ENCODE results near the gene PBX2.
A peak's percentile ranks its signal among the peaks of the same experiment; 100 is the strongest.

The PBX2 gene

GRCh38 chr6:32181915-32182529 is 8.0 kb downstream of the PBX2 start:
- H3K9ac ChIP-seq (ENCODE audit: low read length): no peak overlapping the region
- H3K4me2 ChIP-seq (ENCODE audit: low read length): no peak overlapping the region
- peaks cover 37 to 43% of the 10 kb centered on the region in 2 experiments for H3K36me3 ChIP-seq (ENCODE audit: control insufficient read depth in 1 of 2, insufficient read depth in 2 of 2, low read length in 2 of 2)
- H3K27me3 ChIP-seq (ENCODE audit: insufficient read depth, low read length): no peaks in the 10 kb centered on the region
- H2BK5ac ChIP-seq (ENCODE audit: low read depth, low read length, poor library complexity): no peak overlapping the region
- no CpG with 5 or more reads among the region's 10 CpGs for WGBS (ENCODE audit: extremely low coverage, insufficient coverage, insufficient read length)
- DNase-seq: no peak
- H3K9me3 ChIP-seq (ENCODE audit: insufficient read depth, low read depth, low read length): no peaks in the 10 kb centered on the region
- H3K18ac ChIP-seq (ENCODE audit: low read length): no peak overlapping the region
- peaks cover 6% of the 10 kb centered on the region for H3K79me1 ChIP-seq (ENCODE audit: low read length)
- no peak overlapping the region for H3K23ac ChIP-seq (ENCODE audit: low read length)
- H4K91ac ChIP-seq (ENCODE audit: low read depth, low read length): no peak overlapping the region
- H3K27ac ChIP-seq (ENCODE audit: low read depth, low read length): no peak overlapping the region
- H3K4me3 ChIP-seq (ENCODE audit: low read depth, low read length): peak overlapping the region; percentile 21
- peaks cover 2% of the 10 kb centered on the region for H3K79me2 ChIP-seq (ENCODE audit: control insufficient read depth, insufficient read depth, low read length, poor library complexity)
- no peak overlapping the region for H2BK12ac ChIP-seq (ENCODE audit: low read length)
- H4K12ac ChIP-seq (ENCODE audit: low read depth, low read length): no peak overlapping the region
- no peak overlapping the region for H3K14ac ChIP-seq (ENCODE audit: low read length)
- no peak overlapping the region for H2AFZ ChIP-seq (ENCODE audit: insufficient read depth, low read length, poor library complexity)
- H4K8ac ChIP-seq (ENCODE audit: low read depth, low read length): no peak overlapping the region
- peaks cover 0 to 10% of the 10 kb centered on the region in 2 experiments for H3K4me1 ChIP-seq (ENCODE audit: control insufficient read depth in 1 of 2, insufficient read depth in 2 of 2, low read length in 2 of 2)
- no peak overlapping the region for H2BK120ac ChIP-seq (ENCODE audit: insufficient read depth, low read length, poor library complexity)
- no peak overlapping the region for H2AK5ac ChIP-seq (ENCODE audit: low read length)
- H3K4ac ChIP-seq (ENCODE audit: low read depth, low read length): no peak overlapping the region

- no peak overlapping the region for H4K12ac ChIP-seq (ENCODE audit: low read depth, low read length)
- H2BK120ac ChIP-seq (ENCODE audit: insufficient read depth, low read length, poor library complexity): no peak overlapping the region
- no peak overlapping the region for H3K9ac ChIP-seq (ENCODE audit: low read length)
- peaks cover 0 to 17% of the 10 kb centered on the region in 2 experiments for H3K4me1 ChIP-seq (ENCODE audit: control insufficient read depth in 1 of 2, insufficient read depth in 2 of 2, low read length in 2 of 2)
- no peak overlapping the region for H3K18ac ChIP-seq (ENCODE audit: low read length)
- peaks cover 2% of the 10 kb centered on the region for H3K79me2 ChIP-seq (ENCODE audit: control insufficient read depth, insufficient read depth, low read length, poor library complexity)
- no peak for DNase-seq
- no peak overlapping the region for H3K4me2 ChIP-seq (ENCODE audit: low read length)
- H2AFZ ChIP-seq (ENCODE audit: insufficient read depth, low read length, poor library complexity): no peak overlapping the region
- peaks cover 10% of the 10 kb centered on the region for H3K79me1 ChIP-seq (ENCODE audit: low read length)
- no CpG with 5 or more reads among the region's 15 CpGs for WGBS (ENCODE audit: extremely low coverage, insufficient coverage, insufficient read length)
- no peaks in the 10 kb centered on the region for H3K9me3 ChIP-seq (ENCODE audit: insufficient read depth, low read depth, low read length)
- no peak overlapping the region for H4K8ac ChIP-seq (ENCODE audit: low read depth, low read length)
- H2AK5ac ChIP-seq (ENCODE audit: low read length): no peak overlapping the region
- H2BK5ac ChIP-seq (ENCODE audit: low read depth, low read length, poor library complexity): no peak overlapping the region
- H3K4me3 ChIP-seq (ENCODE audit: low read depth, low read length): no peak overlapping the region
- no peak overlapping the region for H3K4ac ChIP-seq (ENCODE audit: low read depth, low read length)
- H3K27ac ChIP-seq (ENCODE audit: low read depth, low read length): no peak overlapping the region
- H3K23ac ChIP-seq (ENCODE audit: low read length): no peak overlapping the region
- H3K36me3 ChIP-seq (ENCODE audit: control insufficient read depth in 1 of 2, insufficient read depth in 2 of 2, low read length in 2 of 2): peaks cover 29 to 36% of the 10 kb centered on the region in 2 experiments
- no peaks in the 10 kb centered on the region for H3K27me3 ChIP-seq (ENCODE audit: insufficient read depth, low read length)
- no peak overlapping the region for H3K14ac ChIP-seq (ENCODE audit: low read length)
- no peak overlapping the region for H2BK12ac ChIP-seq (ENCODE audit: low read length)
- no peak overlapping the region for H4K91ac ChIP-seq (ENCODE audit: low read depth, low read length)
These were observed 8.8 kb downstream of the PBX2 start for GRCh38 chr6:32181148-32181702.

- Histone ChIP-seq H3K9ac (ENCODE audit: low read length) (no peak overlapping the region), H2BK5ac (ENCODE audit: low read depth, low read length, poor library complexity) (no peak overlapping the region), H2AFZ (ENCODE audit: insufficient read depth, low read length, poor library complexity) (no peak overlapping the region), H3K36me3 (ENCODE audit: control insufficient read depth in 1 of 2, insufficient read depth in 2 of 2, low read length in 2 of 2) (peaks cover 26 to 36% of the 10 kb centered on the region in 2 experiments), H4K91ac (ENCODE audit: low read depth, low read length) (no peak overlapping the region), H3K18ac (ENCODE audit: low read length) (no peak overlapping the region), H3K27me3 (ENCODE audit: insufficient read depth, low read length) (no peaks in the 10 kb centered on the region), H3K79me1 (ENCODE audit: low read length) (peaks cover 14% of the 10 kb centered on the region), H4K8ac (ENCODE audit: low read depth, low read length) (no peak overlapping the region), H2AK5ac (ENCODE audit: low read length) (no peak overlapping the region), H3K27ac (ENCODE audit: low read depth, low read length) (no peak overlapping the region), H2BK12ac (ENCODE audit: low read length) (no peak overlapping the region), H3K4me1 (ENCODE audit: control insufficient read depth in 1 of 2, insufficient read depth in 2 of 2, low read length in 2 of 2) (peaks cover 4 to 20% of the 10 kb centered on the region in 2 experiments), H3K4ac (ENCODE audit: low read depth, low read length) (no peak overlapping the region), H3K79me2 (ENCODE audit: control insufficient read depth, insufficient read depth, low read length, poor library complexity) (peaks cover 10% of the 10 kb centered on the region), H3K9me3 (ENCODE audit: insufficient read depth, low read depth, low read length) (no peaks in the 10 kb centered on the region), H3K4me2 (ENCODE audit: low read length) (no peak overlapping the region), H3K14ac (ENCODE audit: low read length) (no peak overlapping the region), H4K12ac (ENCODE audit: low read depth, low read length) (no peak overlapping the region), H2BK120ac (ENCODE audit: insufficient read depth, low read length, poor library complexity) (no peak overlapping the region), H3K23ac (ENCODE audit: low read length) (no peak overlapping the region), H3K4me3 (ENCODE audit: low read depth, low read length) (no peak overlapping the region)
- WGBS (ENCODE audit: extremely low coverage, insufficient coverage, insufficient read length): no CpG with 5 or more reads among the region's 10 CpGs
- DNase-seq: no peak
These were observed 10.1 kb downstream of the PBX2 start for GRCh38 chr6:32179766-32180405.

DNA sequence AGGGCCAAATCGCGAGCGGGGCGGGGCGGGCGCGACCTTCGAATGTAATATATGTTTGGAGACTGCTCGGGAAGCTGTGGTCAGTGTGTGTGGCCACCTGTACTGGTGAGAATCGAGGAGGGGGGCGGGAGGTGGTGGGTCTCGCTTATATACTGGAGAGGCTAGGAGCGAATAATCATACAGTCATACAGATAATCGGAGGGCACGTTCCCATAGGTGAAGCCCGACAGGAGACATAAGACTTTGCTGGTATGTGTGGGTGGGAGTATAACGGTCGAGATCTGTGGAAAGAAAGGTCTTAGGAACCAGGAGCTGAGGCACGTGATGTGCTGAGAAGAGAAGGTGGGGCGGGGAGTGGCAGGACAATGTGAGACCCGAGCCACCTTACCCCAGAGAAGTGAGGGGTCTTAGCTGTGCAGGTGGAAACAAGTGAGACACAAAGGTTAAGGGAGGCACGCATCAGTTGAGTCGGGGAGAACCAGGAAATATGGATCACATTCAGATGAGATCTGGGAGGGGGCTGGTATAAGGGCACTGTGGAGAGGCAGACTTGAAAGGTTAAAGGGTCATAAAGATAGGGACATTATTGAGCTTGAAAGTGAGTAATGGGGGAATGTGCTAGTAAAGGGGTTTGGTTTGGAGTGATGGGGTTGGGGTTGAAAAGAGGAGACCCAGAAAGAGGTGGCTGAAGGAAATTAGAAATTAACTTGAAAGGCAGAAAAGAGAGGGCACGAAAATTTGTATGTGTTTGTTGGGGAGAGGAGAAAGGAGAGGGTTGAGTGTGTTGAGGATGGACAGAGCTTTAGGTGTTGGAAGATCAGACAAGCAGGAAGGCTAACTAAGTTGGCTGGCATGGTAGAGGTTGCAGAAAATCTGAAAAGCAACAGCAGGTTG is 11.2 kb downstream of the PBX2 start:
- Histone ChIP-seq H4K8ac (ENCODE audit: low read depth, low read length) (peak overlapping the region; percentile 44), H3K14ac (ENCODE audit: low read length) (peak overlapping the region; percentile 33), H3K27ac (ENCODE audit: low read depth, low read length) (no peak overlapping the region), H3K79me2 (ENCODE audit: control insufficient read depth, insufficient read depth, low read length, poor library complexity) (peaks cover 10% of the 10 kb centered on the region), H2BK120ac (ENCODE audit: insufficient read depth, low read length, poor library complexity) (no peak overlapping the region), H4K12ac (ENCODE audit: low read depth, low read length) (no peak overlapping the region), H3K4me2 (ENCODE audit: low read length) (peak overlapping the region; percentile 60), H3K9ac (ENCODE audit: low read length) (peak overlapping the region; percentile 28), H3K27me3 (ENCODE audit: insufficient read depth, low read length) (no peaks in the 10 kb centered on the region), H3K4me1 (ENCODE audit: control insufficient read depth in 1 of 2, insufficient read depth in 2 of 2, low read length in 2 of 2) (peaks cover 4 to 21% of the 10 kb centered on the region in 2 experiments), H3K4ac (ENCODE audit: low read depth, low read length) (peak overlapping the region; percentile 16), H3K18ac (ENCODE audit: low read length) (peak overlapping the region; percentile 10), H4K91ac (ENCODE audit: low read depth, low read length) (peak overlapping the region; percentile 59), H2BK12ac (ENCODE audit: low read length) (no peak overlapping the region), H2AK5ac (ENCODE audit: low read length) (peak overlapping the region; percentile 4), H3K9me3 (ENCODE audit: insufficient read depth, low read depth, low read length) (no peaks in the 10 kb centered on the region), H3K4me3 (ENCODE audit: low read depth, low read length) (peak overlapping the region; percentile 72), H3K36me3 (ENCODE audit: control insufficient read depth in 1 of 2, insufficient read depth in 2 of 2, low read length in 2 of 2) (peaks cover 26 to 32% of the 10 kb centered on the region in 2 experiments), H2AFZ (ENCODE audit: insufficient read depth, low read length, poor library complexity) (peak overlapping the region; percentile 38), H3K79me1 (ENCODE audit: low read length) (peaks cover 14% of the 10 kb centered on the region), H2BK5ac (ENCODE audit: low read depth, low read length, poor library complexity) (no peak overlapping the region), H3K23ac (ENCODE audit: low read length) (peak overlapping the region; percentile 19)
- peak in 1 of 2 donors; percentile 13 for DNase-seq
- WGBS (ENCODE audit: extremely low coverage, insufficient coverage, insufficient read length): 95% methylated on average over 1 of the region's 24 CpGs

Data from trophoblast cell (in vitro differentiated cells and primary cell).